GF-D8 (cell line): ENCODE measurements around the gene MSS51.
"Not testable (repeated sequence)": the region's sequence is repeated elsewhere in the genome, so short reads cannot be mapped to it uniquely, and the experiment has no call there.

Experiments used
- DNase-seq: peaks from one replicate; lab custom pipeline; 2025; lab: John Stamatoyannopoulos, UW

Gene MSS51

DNA sequence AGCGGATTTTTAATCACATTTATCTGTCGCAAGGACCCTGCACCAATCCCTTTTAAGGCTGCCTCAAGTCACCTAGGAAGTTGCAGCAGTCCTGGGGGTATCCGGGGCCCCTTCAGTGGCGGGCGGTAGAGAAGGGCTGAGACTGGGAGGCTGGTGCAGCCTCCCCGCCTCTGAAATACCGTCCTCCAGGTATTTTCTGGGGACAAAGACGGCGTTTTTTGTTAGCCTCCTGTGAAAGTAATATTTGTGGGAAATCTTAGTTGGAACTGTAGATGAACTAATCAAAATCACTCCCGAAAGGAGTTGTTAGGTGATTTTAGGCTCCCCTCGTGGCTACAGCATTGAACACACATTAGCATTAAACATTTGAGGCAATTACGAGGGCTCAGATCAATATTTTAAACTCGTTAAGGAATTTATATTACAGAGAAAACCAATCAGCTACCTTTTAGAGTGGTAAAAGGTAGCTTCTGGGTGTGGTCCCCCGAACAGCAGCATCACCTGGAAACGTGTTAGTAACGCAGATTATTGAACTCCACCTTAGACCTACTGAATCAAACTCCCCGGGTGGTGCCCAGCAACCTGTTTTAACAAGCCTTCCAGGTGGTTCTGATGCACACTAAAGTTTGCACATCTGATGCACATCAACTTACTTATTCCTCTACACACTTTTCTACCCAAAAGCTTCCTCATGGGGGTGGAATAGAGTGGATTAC, 19.0 kb downstream of the MSS51 start:
- no peak for DNase-seq

DNA sequence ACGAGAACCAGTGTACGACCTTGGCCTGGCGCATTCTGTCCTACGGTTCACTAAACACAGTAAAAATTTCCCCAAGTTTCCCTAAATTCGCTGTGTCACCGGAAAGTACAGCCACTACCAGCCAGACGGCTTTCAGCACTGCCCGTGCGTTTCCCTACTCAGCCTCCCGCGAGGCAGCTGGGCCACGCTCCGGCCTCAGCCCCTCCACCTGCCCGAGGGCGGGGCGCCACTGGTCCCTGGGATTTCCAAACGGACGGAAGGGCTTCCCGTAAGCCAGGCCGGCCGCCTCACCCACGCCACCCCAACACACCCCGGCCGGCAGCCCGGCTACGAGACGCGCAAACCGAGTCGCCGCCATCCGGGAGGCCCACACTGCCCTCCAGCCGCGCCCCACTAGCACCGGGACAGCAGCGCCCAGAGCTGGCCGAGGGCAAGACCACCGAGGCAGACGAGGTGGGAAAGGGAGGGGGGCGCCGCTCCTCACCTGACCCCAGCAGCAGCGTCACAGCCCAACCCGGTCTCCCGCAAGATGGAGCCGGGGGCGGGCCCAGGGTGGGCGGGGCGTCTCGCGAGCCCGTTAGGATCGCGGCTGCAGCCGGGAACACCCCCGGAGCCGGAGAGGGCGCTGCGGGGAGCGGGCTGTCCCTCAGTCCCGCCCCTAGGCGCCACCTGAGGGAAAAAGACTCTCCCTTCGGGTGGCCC, 19.7 kb downstream of the MSS51 start, which contains the start of gene ANXA7:
Gene ANXA7, minus strand, starts transcription at position 531 of the 702 bp plus-strand sequence. CDS start 13,202 bp downstream, outside the sequence.
- DNase-seq: peak; percentile 84

DNA sequence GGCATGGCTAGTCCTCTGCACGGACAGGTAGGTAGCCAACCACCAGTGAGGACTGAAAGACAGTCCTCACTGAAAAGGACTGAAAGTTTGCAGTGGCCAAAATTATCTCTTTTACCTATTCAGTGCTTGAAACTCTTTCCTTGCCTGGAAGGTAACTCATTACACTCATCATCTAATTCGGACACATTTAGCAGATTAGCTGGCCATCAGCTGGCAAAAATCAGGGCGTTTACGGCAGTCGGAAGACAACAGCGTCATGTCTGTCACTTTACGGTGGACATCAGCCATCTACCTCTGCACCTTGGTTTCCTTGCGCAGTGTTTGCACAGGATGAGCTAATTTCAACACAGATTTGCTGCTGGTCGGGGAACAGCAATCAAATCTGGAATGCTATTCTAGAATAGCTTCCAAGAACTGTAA, 20.2 kb downstream of the MSS51 start:
- DNase-seq: no peak

DNA sequence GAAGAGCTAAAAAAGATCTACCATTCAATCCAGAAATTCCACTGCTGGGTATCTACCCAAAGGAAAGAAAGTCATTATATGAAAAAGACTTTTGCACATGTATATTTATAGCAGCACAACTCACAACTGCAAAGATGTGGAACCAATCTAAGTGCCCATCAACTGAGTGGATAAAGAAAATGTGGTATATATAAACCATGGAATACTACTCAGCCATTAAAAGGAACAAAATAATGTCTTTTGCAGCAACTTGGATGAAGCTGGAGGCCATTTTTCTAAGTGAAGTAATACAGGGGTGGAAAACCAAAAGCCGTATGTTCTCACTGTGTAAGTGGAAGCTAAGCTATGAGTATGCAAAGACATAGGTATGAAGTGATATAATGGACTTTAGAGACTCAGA, 22.5 kb downstream of the MSS51 start:
- DNase-seq: no peak

DNA sequence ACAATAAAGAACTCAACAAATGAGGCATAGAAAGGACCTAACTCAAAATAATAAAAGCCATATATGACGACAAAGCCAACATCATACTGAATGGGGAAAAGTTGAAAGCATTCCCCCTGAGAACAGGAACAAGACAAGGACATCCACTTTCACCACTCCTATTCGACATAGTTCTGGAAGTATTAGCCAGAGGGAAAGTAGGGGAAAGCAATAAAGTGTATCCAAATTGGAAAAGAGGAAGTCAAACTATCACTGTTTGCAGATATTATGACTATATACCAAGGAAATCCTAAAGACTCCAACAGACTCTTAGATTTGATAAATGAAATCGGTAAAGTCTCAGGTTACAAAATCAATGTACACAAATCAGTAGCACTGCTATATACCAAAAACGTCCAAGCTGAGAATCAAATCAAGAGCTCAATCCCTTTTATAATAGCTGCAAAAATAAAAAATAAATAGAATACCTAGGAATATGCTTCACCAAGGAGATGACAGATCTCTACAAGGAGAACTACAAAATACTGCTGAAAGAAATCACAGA, 24.3 kb downstream of the MSS51 start:
- no peak for DNase-seq

DNA sequence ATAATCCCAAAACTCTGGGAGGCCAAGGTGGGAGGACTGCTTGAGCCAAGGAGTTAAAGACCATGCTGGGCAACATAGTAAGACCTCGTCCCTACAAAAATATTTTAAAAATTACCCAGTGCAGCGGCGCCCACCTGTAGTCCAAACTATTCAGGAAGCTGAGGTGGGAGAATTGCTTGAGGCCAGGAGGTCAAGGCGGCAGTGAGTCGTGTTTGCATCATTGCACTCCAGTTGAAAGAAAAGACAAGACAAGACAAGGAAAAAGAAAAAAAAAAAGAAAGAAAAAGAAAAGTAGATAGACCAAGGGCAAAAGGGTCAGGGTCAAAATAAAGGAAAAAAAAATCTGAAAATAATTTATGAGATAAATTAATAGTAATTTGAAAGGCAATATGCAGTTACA, 25.3 kb downstream of the MSS51 start:
- DNase-seq: no peak

DNA sequence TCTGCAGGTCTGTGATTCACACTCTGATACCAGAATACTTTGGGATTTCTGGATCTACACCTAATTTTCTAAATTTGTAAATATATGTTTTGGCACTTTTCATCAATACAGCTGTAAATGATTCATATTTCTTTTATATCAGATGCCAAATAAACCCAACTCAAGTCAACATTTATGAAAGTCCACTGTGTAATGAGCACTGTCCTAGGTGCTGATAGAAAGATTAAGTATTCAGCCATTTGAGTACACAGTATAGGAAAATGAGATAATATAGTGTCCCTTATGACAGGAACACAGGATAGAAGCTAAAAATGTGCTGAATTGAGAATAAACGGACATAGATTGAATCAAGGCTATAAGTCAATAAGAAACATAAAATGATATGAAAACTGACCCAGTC, 25.9 kb downstream of the MSS51 start:
- DNase-seq: no peak

DNA sequence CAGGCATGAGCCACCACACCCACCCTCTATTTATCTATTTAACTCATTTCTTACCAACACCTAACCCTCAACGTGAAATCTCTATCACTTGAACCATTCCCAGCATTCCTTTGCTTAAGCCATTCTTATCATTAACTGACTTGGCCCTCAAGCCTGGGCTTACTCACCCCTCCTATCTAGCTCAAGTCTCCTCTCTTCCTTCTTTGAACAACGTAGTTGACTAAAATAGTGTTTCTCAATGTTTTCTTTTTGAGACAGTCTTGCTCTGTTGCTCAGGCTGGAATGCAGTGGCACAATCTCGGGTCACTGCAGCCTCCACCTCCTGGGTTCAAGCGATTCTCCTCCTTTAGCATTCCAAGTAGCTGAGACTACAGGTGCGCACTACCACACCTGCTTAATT, 26.5 kb downstream of the MSS51 start:
- no peak for DNase-seq

DNA sequence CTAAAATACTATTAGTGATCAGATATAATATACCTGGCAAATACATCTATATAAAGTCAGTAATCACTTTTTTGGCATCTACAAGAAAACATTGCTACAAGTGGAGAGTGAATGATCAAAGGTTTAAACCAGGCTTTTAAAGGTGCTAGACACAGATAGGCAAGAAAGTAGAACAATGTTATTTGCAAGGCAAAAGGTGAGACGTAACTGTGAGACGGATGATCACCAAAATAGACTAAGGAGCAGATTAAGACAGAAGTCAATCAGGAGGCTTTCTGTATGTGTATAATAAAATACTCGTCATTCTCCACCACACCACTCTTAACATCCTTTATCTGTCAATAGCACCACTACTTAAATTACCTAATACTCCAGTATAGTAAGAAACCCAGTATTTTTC, 27.8 kb downstream of the MSS51 start:
- DNase-seq: no peak

DNA sequence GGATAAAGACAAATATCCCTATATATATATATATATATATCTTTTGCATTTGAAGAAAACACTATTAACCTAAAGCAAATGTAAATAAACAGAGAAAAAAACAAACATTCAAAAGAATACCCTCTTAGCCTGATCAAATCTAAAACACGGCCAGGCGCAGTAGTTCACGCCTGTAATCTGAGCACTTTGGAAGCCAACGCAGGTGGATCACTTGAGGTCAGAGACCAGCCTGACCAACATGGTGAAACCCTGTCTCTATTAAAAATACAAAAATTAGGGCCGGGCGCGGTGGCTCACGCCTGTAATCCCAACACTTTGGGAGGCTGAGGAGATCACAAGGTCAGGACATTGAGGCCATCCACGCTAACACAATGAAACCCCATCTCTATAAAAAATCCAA, 28.7 kb downstream of the MSS51 start:
- DNase-seq: no peak

DNA sequence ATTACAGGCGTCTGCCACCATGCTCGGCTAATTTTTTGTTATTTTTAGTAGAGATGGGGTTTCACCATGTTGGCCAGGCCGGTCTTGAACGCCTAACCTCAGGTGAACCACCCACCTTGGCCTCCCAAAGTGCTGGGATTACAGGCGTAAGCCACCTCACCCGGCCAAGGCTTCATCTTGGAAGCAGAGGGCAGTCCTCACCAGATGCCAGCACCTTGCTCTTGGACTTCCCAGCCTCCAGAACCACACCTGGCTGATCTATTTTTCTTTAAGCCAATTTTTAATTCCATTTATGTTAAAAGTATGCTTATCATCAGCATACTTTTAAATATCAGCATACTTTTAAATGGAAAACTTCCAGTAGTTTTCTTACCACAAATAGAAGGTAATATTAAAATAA, 31.7 kb downstream of the MSS51 start:
- DNase-seq: no peak

DNA sequence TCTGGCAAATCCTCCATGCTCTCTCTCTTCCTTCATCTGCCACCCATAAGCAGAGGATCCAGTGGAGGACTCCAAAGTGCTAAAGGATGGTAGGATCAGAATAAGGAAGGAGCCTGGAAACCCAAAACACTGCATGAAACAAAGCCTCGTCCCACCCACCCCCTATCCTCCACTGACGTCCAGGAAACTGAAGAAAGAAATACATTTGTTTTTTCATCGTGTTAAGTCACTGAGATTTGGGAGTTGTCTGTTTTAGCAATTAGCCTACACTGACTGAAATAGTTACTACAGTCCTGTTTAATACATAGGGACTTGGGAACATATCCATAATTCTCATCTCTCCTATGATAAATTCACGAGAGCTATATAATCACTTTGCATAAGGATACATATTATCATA, 34.3 kb downstream of the MSS51 start:
- DNase-seq: no peak

DNA sequence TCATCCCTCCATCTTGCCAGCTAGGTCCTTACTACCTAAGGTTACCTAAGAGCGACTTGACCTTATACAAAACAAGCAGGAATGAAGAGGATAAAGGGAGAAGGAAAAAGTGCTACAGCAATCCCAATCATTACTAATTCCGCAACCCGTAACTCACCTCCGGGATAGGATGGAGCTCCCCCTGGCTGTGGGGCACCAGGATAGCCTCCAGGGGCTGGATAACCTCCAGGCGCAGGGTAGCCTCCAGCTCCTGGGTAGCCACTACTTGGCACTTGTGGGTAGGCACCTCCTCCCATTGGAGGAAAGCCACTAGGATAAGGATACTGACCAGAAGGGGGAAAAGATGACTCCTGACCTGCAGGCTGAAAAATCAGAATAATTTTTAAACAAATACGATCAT, 35.3 kb downstream of the MSS51 start:
- DNase-seq: no peak

DNA sequence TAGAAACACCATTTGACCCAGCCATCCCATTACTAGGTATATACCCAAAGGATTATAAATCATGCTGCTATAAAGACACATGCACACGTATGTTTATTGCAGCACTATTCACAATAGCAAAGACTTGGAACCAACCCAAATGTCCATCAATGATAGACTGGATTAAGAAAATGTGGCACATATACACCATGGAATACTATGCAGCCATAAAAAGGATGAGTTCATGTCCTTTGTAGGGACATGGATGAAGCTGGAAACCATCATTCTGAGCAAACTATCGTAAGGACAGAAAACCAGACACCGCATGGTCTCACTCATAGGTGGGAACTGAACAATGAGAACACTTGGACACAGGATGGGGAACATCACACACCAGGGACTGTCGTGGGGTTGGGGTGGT, 39.0 kb downstream of the MSS51 start:
- DNase-seq: not testable (repeated sequence)

DNA sequence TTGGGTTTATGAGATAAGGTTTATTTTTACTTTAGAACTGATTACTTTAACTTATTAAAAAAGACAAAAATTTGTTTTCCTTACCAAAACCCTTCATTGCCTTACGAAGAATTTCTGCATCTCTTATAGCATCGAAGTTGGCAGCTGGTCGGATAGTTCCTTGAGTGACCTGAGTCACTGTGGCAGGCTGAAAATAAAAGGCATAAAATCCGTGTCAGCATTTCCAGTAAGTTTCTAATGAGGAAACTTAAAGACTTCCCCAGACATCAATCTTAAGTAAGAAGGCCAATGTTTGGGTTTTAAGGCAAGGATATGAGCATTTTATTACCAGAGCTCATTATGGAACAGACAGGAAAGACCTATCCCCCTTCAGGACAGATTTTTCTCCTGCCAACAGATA, 45.1 kb downstream of the MSS51 start:
- DNase-seq: no peak

DNA sequence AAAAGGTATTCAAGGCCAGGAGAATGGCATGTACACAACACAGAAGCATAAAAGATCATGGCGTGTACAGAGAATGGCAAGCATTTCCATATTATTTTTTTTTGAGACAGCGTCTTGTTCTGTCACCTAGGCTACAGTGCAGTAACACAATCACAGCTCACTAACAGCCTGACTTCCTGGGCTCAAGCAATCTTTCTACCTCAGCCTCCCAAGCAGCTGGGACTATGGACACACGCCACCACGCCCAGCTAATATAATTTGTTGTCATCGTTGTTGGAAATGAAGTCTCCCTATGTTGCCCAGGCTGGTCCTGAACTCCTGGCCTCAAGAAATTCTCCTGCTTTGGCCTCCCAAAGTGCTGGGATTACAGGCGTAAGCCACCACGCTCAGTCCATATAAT, 46.8 kb downstream of the MSS51 start:
- DNase-seq: no peak

DNA sequence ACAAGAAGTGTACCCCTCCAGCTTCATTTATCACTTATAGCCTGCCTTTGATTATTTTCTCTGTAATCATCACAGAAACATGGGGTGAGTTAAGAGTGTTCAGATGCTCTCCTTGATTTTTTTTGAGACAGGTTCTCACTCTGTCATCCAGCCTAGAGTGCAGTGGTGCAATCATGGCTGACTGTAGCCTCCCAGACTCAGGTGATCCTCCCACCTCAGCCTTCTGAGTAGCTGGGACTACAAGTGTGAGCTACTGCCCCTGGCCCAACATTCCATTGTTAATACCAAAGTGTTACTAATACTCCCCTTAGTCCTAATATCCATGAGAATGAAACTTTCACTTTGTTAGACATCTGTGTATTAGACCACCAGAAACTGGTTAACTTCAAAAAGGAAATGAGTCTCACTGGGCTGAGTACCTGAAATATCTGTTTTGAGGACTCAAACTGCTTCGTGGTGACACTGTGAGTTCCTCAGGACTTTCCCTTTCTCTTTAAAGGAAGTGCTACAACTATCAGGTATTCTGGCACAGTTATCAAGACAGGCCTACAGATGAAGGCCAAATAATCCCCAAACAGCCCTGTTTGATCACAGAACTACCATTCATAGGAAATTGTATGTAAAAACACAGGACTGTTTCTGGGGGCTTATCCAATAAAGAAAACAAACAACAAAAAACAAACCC, 54.2 kb downstream of the MSS51 start:
- DNase-seq: no peak

DNA sequence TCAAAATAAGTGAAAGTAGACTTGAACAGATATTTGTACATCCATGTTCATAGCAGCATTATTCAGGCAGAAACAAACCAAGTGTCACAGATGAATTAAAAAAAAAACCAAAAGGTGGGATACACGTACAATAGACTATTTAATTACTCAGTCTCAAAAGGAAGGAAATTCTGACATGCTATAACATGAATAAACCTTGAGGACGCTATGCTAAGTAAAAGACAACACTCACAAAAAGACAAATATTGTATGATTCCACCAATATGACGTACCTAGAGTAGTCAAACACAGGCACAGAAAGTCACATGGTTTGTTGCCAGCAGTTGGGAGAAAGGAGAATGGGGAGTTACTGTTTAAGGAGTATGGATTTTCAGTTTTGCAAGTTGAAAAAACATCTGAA, 56.7 kb downstream of the MSS51 start:
- DNase-seq: no peak
